GM04503 (cell line): ENCODE results near the gene FTH1.
"Not testable (repeated sequence)": the region's sequence is repeated elsewhere in the genome, so short reads cannot be mapped to it uniquely, and the experiment has no call there.

ENCODE experiments used
- DNase-seq: peaks from one replicate; pipeline ENCODE4 v3.0.0-alpha.2; 2012; ENCODE audit warnings: low read depth

The FTH1 gene

GRCh38 chr11:61967116-61967923 lies at the start of gene FTH1:
TSS of gene FTH1 (minus strand) at chr11:61967634. CDS start at chr11:61967425, 209 bp downstream.
- DNase-seq, result no peak

GRCh38 chr11:62015615-62016014 lies 48.2 kb upstream of the FTH1 start:
- no peak for DNase-seq

GRCh38 chr11:62013537-62014476 lies 46.4 kb upstream of the FTH1 start:
- DNase-seq, result no peak

- DNase-seq, result no peak
Measured at GRCh38 chr11:62012832-62013461, 45.5 kb upstream of the FTH1 start.

- no peak for DNase-seq
Measured at GRCh38 chr11:62012451-62012831, 45.0 kb upstream of the FTH1 start.

- no peak for DNase-seq
Measured at GRCh38 chr11:62011881-62012280, 44.4 kb upstream of the FTH1 start.

GRCh38 chr11:62010935-62011528 lies 43.6 kb upstream of the FTH1 start:
- no peak for DNase-seq

GRCh38 chr11:62008193-62008592 lies 40.8 kb upstream of the FTH1 start:
- no peak for DNase-seq

- DNase-seq, result no peak
Measured at GRCh38 chr11:62004473-62004872, 37.0 kb upstream of the FTH1 start.

- not testable (repeated sequence) for DNase-seq
Measured at GRCh38 chr11:62002283-62002682, 34.8 kb upstream of the FTH1 start.

GRCh38 chr11:62001450-62002191 lies 34.2 kb upstream of the FTH1 start:
- no peak for DNase-seq

- no peak for DNase-seq
Measured at GRCh38 chr11:62000539-62001446, 33.4 kb upstream of the FTH1 start.

- DNase-seq, result no peak
Measured at GRCh38 chr11:61999141-61999975, 31.9 kb upstream of the FTH1 start.

GRCh38 chr11:61996933-61997332 lies 29.5 kb upstream of the FTH1 start:
- DNase-seq, result no peak

- no peak for DNase-seq
Measured at GRCh38 chr11:61994981-61995380, 27.5 kb upstream of the FTH1 start.

GRCh38 chr11:61985869-61986268 lies 18.4 kb upstream of the FTH1 start:
- no peak for DNase-seq

GRCh38 chr11:61983419-61983818 lies 16.0 kb upstream of the FTH1 start:
- no peak for DNase-seq

- DNase-seq, result no peak
Measured at GRCh38 chr11:61980783-61981541, 13.5 kb upstream of the FTH1 start.
